PFSK-1 (cell line): Measurements from ENCODE around the gene TFPI.

ENCODE experiments used
- FOXP2 ChIP-seq: optimal IDR thresholded peaks from 2 replicates; pipeline ENCODE3; 2011; ENCODE audit warnings: borderline replicate concordance, control low read depth, inconsistent platforms; ENCODE audit not compliant: insufficient read depth; ENCODE audit errors: extremely low read length, extremely low read depth
- POLR2AphosphoS5 ChIP-seq: IDR thresholded peaks from 2 replicates; pipeline ENCODE4 v1.6.1; 2012; ENCODE audit warnings: low read depth, mild to moderate bottlenecking, control low read depth, low read length, moderate library complexity
- SIN3A ChIP-seq: IDR thresholded peaks from 2 replicates; pipeline ENCODE4 v1.6.1; 2012; ENCODE audit warnings: mild to moderate bottlenecking, low read length, moderate library complexity, borderline replicate concordance; ENCODE audit not compliant: insufficient read depth
- TAF1 ChIP-seq: IDR thresholded peaks from 2 replicates; pipeline ENCODE4 v1.6.1; 2012; ENCODE audit warnings: low read length, control low read depth, borderline replicate concordance; ENCODE audit not compliant: insufficient read depth
- TF ChIP-seq, protein P1 (sequence below), 2 experiments: IDR thresholded peaks; 2 replicates each; pipeline versions ENCODE4 v1.6.1 to v1.8.0; 2011 to 2012; ENCODE audit warnings: low read depth in 2 of 2, low read length in 2 of 2, control low read depth in 1 of 2, inconsistent platforms in 1 of 2, mild to moderate bottlenecking in 1 of 2, moderate library complexity in 1 of 2; ENCODE audit not compliant: insufficient read depth in 1 of 2

The TFPI gene

DNA sequence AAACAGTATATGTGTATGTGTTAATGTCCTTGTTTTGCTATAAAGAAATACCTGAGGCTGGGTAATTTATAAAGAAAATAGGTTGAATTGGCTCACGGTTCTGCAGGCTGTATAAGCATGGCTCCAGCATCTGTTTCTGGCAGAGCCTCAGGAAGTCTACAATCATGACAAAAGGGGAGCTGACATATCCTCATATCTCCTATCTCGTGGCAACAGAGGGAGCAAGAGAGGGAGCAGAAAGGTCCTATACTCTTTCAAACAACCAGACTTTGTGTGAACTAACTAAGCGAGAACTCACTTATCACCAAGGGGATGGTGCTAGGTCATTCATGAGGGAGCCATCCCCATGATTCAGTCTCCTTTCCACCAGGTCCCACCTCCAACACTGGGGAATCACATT, 119.2 kb downstream of the TFPI start:
- TF ChIP-seq TAF1 = no peak
- no peak for TF ChIP-seq FOXP2

DNA sequence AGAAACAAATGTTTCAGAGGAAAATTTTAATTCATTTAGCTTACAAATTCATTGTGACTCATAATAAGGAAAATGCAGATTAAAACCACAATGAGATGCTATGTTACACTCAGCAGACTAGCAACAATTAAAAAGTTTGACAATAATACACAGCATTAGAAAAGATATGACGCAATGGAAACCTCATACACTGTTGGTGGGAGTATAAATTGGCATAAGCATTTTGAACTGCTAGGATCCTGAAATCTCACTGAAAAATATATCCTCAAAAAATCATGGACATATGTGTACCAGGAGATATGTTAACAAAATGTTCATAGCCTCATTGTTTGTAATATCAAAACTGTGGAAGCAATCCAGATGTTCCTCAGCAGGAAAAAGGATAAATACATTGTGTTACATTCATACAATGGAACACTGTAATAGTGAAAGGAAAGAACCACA, 119.9 kb downstream of the TFPI start:
- TF ChIP-seq SIN3A (no peak), POLR2AphosphoS5 (no peak), FOXP2 (no peak), TAF1 (no peak)
- TF ChIP-seq, protein P1, sequence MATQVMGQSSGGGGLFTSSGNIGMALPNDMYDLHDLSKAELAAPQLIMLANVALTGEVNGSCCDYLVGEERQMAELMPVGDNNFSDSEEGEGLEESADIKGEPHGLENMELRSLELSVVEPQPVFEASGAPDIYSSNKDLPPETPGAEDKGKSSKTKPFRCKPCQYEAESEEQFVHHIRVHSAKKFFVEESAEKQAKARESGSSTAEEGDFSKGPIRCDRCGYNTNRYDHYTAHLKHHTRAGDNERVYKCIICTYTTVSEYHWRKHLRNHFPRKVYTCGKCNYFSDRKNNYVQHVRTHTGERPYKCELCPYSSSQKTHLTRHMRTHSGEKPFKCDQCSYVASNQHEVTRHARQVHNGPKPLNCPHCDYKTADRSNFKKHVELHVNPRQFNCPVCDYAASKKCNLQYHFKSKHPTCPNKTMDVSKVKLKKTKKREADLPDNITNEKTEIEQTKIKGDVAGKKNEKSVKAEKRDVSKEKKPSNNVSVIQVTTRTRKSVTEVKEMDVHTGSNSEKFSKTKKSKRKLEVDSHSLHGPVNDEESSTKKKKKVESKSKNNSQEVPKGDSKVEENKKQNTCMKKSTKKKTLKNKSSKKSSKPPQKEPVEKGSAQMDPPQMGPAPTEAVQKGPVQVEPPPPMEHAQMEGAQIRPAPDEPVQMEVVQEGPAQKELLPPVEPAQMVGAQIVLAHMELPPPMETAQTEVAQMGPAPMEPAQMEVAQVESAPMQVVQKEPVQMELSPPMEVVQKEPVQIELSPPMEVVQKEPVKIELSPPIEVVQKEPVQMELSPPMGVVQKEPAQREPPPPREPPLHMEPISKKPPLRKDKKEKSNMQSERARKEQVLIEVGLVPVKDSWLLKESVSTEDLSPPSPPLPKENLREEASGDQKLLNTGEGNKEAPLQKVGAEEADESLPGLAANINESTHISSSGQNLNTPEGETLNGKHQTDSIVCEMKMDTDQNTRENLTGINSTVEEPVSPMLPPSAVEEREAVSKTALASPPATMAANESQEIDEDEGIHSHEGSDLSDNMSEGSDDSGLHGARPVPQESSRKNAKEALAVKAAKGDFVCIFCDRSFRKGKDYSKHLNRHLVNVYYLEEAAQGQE (IDR thresholded peaks at IDR 0.05; ENCODE audit: insufficient read depth in 1 of 2, low read depth in 2 of 2, low read length in 2 of 2) = no peak

DNA sequence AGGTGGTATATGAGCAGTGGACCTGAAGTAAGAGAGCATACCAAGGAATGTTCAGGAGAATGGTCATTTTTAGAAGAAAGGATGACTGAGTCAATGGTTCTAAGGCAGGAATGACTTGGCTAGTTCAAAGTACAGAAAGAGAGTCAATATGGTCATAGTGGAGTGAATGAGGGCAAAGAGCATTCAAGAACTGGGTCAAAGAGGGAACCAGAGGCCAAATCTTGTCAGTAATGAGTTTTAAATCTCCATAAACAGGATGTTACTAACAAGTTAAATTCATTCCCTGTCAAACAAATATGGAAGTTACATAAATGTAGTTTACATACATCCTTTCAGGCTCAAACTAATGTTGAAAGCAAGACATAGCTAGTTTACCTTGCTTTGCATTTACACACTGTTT, 122.3 kb downstream of the TFPI start:
- TF ChIP-seq FOXP2 (no peak), SIN3A (no peak), POLR2AphosphoS5 (no peak), TAF1 (no peak)
- TF ChIP-seq, protein P1 (IDR thresholded peaks at IDR 0.05; ENCODE audit: insufficient read depth in 1 of 2, low read depth in 2 of 2, low read length in 2 of 2) = no peak

DNA sequence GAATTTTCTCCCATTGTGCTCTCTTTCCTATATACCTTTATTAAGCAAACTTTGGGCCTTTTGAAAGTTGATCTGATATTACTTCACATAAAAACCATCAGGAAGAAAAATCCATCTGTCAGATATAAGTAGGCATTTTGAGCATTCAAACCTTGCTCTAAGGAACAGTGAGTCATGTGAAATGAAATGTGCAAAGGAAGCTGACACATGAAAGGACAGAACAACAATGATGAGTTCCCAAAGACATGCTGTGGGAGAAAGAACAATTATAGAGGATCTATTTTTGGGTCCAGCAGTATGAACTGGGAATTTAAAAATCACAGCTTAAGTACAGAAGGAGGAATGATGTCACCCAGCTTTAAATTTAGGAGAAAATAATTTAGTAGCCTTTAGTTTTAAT, 124.2 kb downstream of the TFPI start:
- TF ChIP-seq POLR2AphosphoS5 = no peak
- TF ChIP-seq SIN3A = no peak
- no peak for TF ChIP-seq FOXP2
- no peak for TF ChIP-seq TAF1
- TF ChIP-seq, protein P1 (IDR thresholded peaks at IDR 0.05; ENCODE audit: insufficient read depth in 1 of 2, low read depth in 2 of 2, low read length in 2 of 2) = no peak

DNA sequence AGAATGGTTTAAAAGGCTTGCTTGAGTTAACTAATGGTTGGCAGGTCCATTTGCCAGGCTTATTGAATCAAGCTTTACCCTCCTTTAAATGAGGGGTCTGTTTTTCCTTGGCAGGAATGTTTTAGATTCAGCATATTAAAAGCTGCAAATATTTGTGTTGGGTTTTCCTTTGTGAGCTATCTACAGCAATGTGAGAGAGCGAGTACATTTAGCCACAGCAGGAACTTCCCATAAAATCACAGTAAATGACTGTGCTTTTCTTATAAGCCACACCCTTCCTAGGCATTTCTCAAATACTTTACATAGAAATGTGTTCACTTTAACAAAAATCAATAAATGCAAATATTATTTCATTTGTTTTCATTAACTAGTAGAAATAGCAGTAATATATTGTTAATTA, 130.1 kb downstream of the TFPI start:
- TF ChIP-seq TAF1 (no peak), SIN3A (no peak), POLR2AphosphoS5 (no peak), FOXP2 (no peak)
- TF ChIP-seq, protein P1 (IDR thresholded peaks at IDR 0.05; ENCODE audit: insufficient read depth in 1 of 2, low read depth in 2 of 2, low read length in 2 of 2) = no peak

DNA sequence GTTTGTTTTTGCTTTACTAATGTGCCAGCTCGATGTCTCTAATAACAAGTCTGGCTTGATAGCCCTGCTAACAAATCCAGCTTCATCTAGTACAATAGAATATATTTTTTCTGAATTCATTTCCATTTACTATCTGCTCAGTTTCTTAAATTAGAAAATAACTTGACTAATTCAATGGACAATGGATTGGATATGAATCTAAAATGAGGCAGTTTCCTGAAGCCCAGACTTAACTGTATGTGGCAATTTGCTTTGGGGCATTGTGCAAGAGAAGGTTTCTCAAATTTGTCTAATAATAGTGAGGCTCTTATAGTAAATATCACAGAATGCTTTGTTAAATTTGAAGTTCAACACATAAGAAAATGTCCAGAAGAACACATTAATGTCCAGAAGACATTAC, 132.0 kb downstream of the TFPI start:
- TF ChIP-seq SIN3A (no peak), FOXP2 (no peak), TAF1 (no peak)
- TF ChIP-seq, protein P1 (IDR thresholded peaks at IDR 0.05; ENCODE audit: insufficient read depth in 1 of 2, low read depth in 2 of 2, low read length in 2 of 2) = no peak
